HEK293 (cell line): ENCODE data around the gene TMPRSS7.

Experiments
- CTCF ChIA-PET: fragments of 350-600 bp; formaldehyde crosslinking; extraction: SDS; loops from one replicate; lab custom pipeline; 2021; ENCODE audit warnings: antibody characterized with exemption; lab: Yijun Ruan, JAX
- POLR2A ChIA-PET: fragments of 300-600 bp; formaldehyde crosslinking; extraction: SDS; loops from one replicate; lab custom pipeline; 2020; ENCODE audit warnings: antibody characterized with exemption, inconsistent platforms; lab: Yijun Ruan, JAX
- H3K27ac ChIP-seq: fragments of 200-500 bp; sonication (Bioruptor generic); 2 replicates; pipeline ENCODE4 v1.5.1; 2014; ENCODE audit warnings: low read depth, low read length, control low read depth, inconsistent platforms; ENCODE audit errors: extremely low read depth
- H3K36me3 ChIP-seq, 2 experiments: fragments of 200-500 bp in 1 of 2; sonication (Bioruptor generic) in 1 of 2; 1 replicate in 1 of 2; 2 replicates in 1 of 2; pipeline ENCODE4 v1.5.1; 2014 to 2017; ENCODE audit warnings: inconsistent platforms in 2 of 2, low read length in 2 of 2; ENCODE audit not compliant: control insufficient read depth in 2 of 2, insufficient read depth in 1 of 2
- H3K4me1 ChIP-seq: fragments of 200-500 bp; sonication (Bioruptor generic); 2 replicates; pipeline ENCODE4 v1.5.1; 2014; ENCODE audit warnings: mild to moderate bottlenecking, low read length, inconsistent platforms; ENCODE audit not compliant: control insufficient read depth, insufficient read depth
- H3K4me3 ChIP-seq: 2 replicates; pipeline ENCODE4 v1.5.1; 2011; ENCODE audit warnings: low read depth, mild to moderate bottlenecking, control low read depth, low read length, moderate library complexity
- H3K9me3 ChIP-seq: fragments of 200-500 bp; sonication (Bioruptor generic); 2 replicates; pipeline ENCODE4 v1.5.1; 2014; ENCODE audit warnings: low read depth, low read length, inconsistent platforms; ENCODE audit not compliant: control insufficient read depth, insufficient read depth
- BCL11A ChIP-seq: fragments of 450-650 bp; formaldehyde crosslinking; IDR thresholded peaks from 2 replicates; pipeline ENCODE4 v1.5.1; 2016; ENCODE audit warnings: low read depth, missing biosample characterization, missing genetic modification characterization
- BCL11B ChIP-seq: fragments of 450-650 bp; formaldehyde crosslinking; IDR thresholded peaks from 2 replicates; pipeline ENCODE4 v1.5.1; 2016; ENCODE audit warnings: low read depth, missing biosample characterization, missing genetic modification characterization
- ELK4 ChIP-seq: IDR thresholded peaks from 2 replicates; pipeline ENCODE4 v1.6.1; 2011; ENCODE audit warnings: mild to moderate bottlenecking, low read depth, low read length, borderline replicate concordance
- GLI2 ChIP-seq: fragments of 450-650 bp; formaldehyde crosslinking; IDR thresholded peaks from 2 replicates; pipeline ENCODE4; 2017; ENCODE audit warnings: missing biosample characterization, missing genetic modification characterization, low read depth, borderline replicate concordance
- GLIS1 ChIP-seq: fragments of 450-650 bp; formaldehyde crosslinking; IDR thresholded peaks from 2 replicates; pipeline ENCODE4 v1.5.1; 2016; ENCODE audit warnings: missing biosample characterization, missing genetic modification characterization
- IKZF3 ChIP-seq: fragments of 450-650 bp; IDR thresholded peaks from 2 replicates; pipeline ENCODE4 v1.5.0; 2018; ENCODE audit warnings: missing biosample characterization, mild to moderate bottlenecking, missing genetic modification characterization, moderate library complexity
- INSM2 ChIP-seq: fragments of 450-650 bp; formaldehyde crosslinking; IDR thresholded peaks from 2 replicates; pipeline ENCODE4 v1.5.1; 2016; ENCODE audit warnings: missing biosample characterization, missing genetic modification characterization
- MZF1 ChIP-seq: fragments of 450-650 bp; formaldehyde crosslinking; IDR thresholded peaks from 2 replicates; pipeline ENCODE4 v1.5.1; 2017; ENCODE audit warnings: missing biosample characterization, missing genetic modification characterization, borderline replicate concordance
- OSR2 ChIP-seq: fragments of 450-650 bp; formaldehyde crosslinking; IDR thresholded peaks from 2 replicates; pipeline ENCODE4 v1.5.1; 2016; ENCODE audit warnings: missing biosample characterization, missing genetic modification characterization
- PRDM1 ChIP-seq: fragments of 450-650 bp; formaldehyde crosslinking; IDR thresholded peaks from 2 replicates; pipeline ENCODE4; 2016; ENCODE audit warnings: missing biosample characterization, missing genetic modification characterization
- ZBTB7A ChIP-seq: fragments of 450-650 bp; formaldehyde crosslinking; IDR thresholded peaks from 2 replicates; pipeline ENCODE4 v1.5.1; 2016; ENCODE audit warnings: low read depth, missing biosample characterization, missing genetic modification characterization
- ZFP3 ChIP-seq: fragments of 450-650 bp; formaldehyde crosslinking; IDR thresholded peaks from 2 replicates; pipeline ENCODE4 v1.5.1; 2016; ENCODE audit warnings: low read depth, missing biosample characterization, missing genetic modification characterization
- ZFP69B ChIP-seq: fragments of 450-650 bp; formaldehyde crosslinking; IDR thresholded peaks from 2 replicates; pipeline ENCODE4 v1.5.1; 2016; ENCODE audit warnings: missing biosample characterization, missing genetic modification characterization
- ZIC2 ChIP-seq: fragments of 450-650 bp; formaldehyde crosslinking; IDR thresholded peaks from 2 replicates; pipeline ENCODE4 v1.5.1; 2016; ENCODE audit warnings: missing biosample characterization, missing genetic modification characterization
- ZNF174 ChIP-seq: fragments of 450-650 bp; formaldehyde crosslinking; IDR thresholded peaks from 2 replicates; pipeline ENCODE4 v1.5.0; 2017; ENCODE audit warnings: missing biosample characterization, mild to moderate bottlenecking, missing genetic modification characterization
- ZNF184 ChIP-seq: fragments of 450-650 bp; IDR thresholded peaks from 2 replicates; pipeline ENCODE4 v1.5.1; 2018; ENCODE audit warnings: missing biosample characterization, mild to moderate bottlenecking, missing genetic modification characterization
- ZNF214 ChIP-seq: fragments of 450-650 bp; formaldehyde crosslinking; IDR thresholded peaks from 2 replicates; pipeline ENCODE4 v1.5.1; 2017; ENCODE audit warnings: missing biosample characterization, mild to moderate bottlenecking, missing genetic modification characterization, borderline replicate concordance
- ZNF292 ChIP-seq: fragments of 450-650 bp; formaldehyde crosslinking; IDR thresholded peaks from 2 replicates; pipeline ENCODE4 v1.5.1; 2016; ENCODE audit warnings: low read depth, missing biosample characterization, missing genetic modification characterization, borderline replicate concordance
- ZNF423 ChIP-seq: fragments of 450-650 bp; formaldehyde crosslinking; IDR thresholded peaks from 2 replicates; pipeline ENCODE4 v1.5.1; 2016; ENCODE audit warnings: missing biosample characterization, missing genetic modification characterization
- ZNF513 ChIP-seq: fragments of 450-650 bp; IDR thresholded peaks from 2 replicates; pipeline ENCODE4 v1.5.1; 2018; ENCODE audit warnings: missing biosample characterization, missing genetic modification characterization
- ZNF549 ChIP-seq: fragments of 450-650 bp; IDR thresholded peaks from 2 replicates; pipeline ENCODE4 v1.5.1; 2018; ENCODE audit warnings: missing biosample characterization, missing genetic modification characterization, mild to moderate bottlenecking, inconsistent platforms, moderate library complexity
- ZNF621 ChIP-seq: fragments of 450-650 bp; formaldehyde crosslinking; IDR thresholded peaks from 2 replicates; pipeline ENCODE4 v1.5.1; 2017; ENCODE audit warnings: missing biosample characterization, missing genetic modification characterization
- ZNF626 ChIP-seq: fragments of 450-650 bp; sonication (Bioruptor Pico); formaldehyde crosslinking; IDR thresholded peaks from 2 replicates; pipeline ENCODE4 v1.5.1; 2018; ENCODE audit warnings: missing biosample characterization, missing genetic modification characterization, inconsistent platforms
- ZNF639 ChIP-seq: fragments of 450-650 bp; formaldehyde crosslinking; IDR thresholded peaks from 2 replicates; pipeline ENCODE4 v1.5.1; 2016; ENCODE audit warnings: missing biosample characterization, missing genetic modification characterization
- ZNF658 ChIP-seq: fragments of 450-650 bp; formaldehyde crosslinking; IDR thresholded peaks from 2 replicates; pipeline ENCODE4; 2016; ENCODE audit warnings: missing biosample characterization, missing genetic modification characterization
- ZNF660 ChIP-seq: fragments of 450-650 bp; IDR thresholded peaks from 2 replicates; pipeline ENCODE4 v1.5.1; 2018; ENCODE audit warnings: missing biosample characterization, mild to moderate bottlenecking, missing genetic modification characterization

The TMPRSS7 gene

GRCh38 chr3:112000367-112000771 lies 34.2 kb upstream of the TMPRSS7 start:
- Histone ChIP-seq H3K4me3 (no peak overlapping the region), H3K36me3 (no peaks in the 10 kb centered on the region), H3K4me1 (no peaks in the 10 kb centered on the region), H3K27ac (no peak overlapping the region), H3K9me3 (no peaks in the 10 kb centered on the region)
- CTCF ChIA-PET = interaction anchor here (1.8 to 2.0 kb wide), 2 partner anchors 11 to 13 kb away, joined by 9 to 13 read pairs; no protein-coding TSS in a partner anchor
- TF ChIP-seq ZNF214 (tag by site-specific recombination) (no peak), ZNF549 (no peak), BCL11A (no peak), GLI2 (tag by site-specific recombination) (no peak), ZNF626 (tag by site-specific recombination) (no peak), IKZF3 (tag by site-specific recombination) (no peak), ZNF660 (tag by site-specific recombination) (no peak), PRDM1 (tag by site-specific recombination) (no peak), ZNF658 (tag by site-specific recombination) (no peak), BCL11B (tag by site-specific recombination) (no peak), OSR2 (tag by site-specific recombination) (no peak), ZFP3 (tag by site-specific recombination) (no peak), ZFP69B (tag by site-specific recombination) (no peak), MZF1 (tag by site-specific recombination) (no peak), GLIS1 (no peak), ZNF513 (tag by site-specific recombination) (no peak)
- POLR2A ChIA-PET = no interaction called here

GRCh38 chr3:112000966-112001365 lies 33.6 kb upstream of the TMPRSS7 start:
- Histone ChIP-seq H3K4me3 (no peak overlapping the region), H3K4me1 (no peaks in the 10 kb centered on the region), H3K27ac (no peak overlapping the region), H3K9me3 (no peaks in the 10 kb centered on the region), H3K36me3 (no peaks in the 10 kb centered on the region)
- TF ChIP-seq ZIC2 (tag by site-specific recombination) (peak; percentile 72), ZNF621 (tag by site-specific recombination) (no peak)
- ChIA-PET CTCF (interaction anchor here (2.0 kb wide), 1 partner anchor 12 kb away, joined by 13 read pairs; no protein-coding TSS in a partner anchor), POLR2A (no interaction called here)

GRCh38 chr3:112001526-112001925 lies 33.0 kb upstream of the TMPRSS7 start:
- no peak overlapping the region for H3K27ac ChIP-seq
- no peaks in the 10 kb centered on the region for H3K36me3 ChIP-seq
- ChIA-PET CTCF (interaction anchor here (1.3 to 2.1 kb wide), 2 partner anchors 12 to 332 kb away, joined by 3 to 7 read pairs; no protein-coding TSS in a partner anchor), POLR2A (no interaction called here)
- no peak overlapping the region for H3K4me3 ChIP-seq
- TF ChIP-seq ELK4 = no peak
- no peak for TF ChIP-seq ZBTB7A
- TF ChIP-seq ZNF549 = no peak
- no peak for TF ChIP-seq ZNF292 (tag by site-specific recombination)
- no peak for TF ChIP-seq INSM2
- TF ChIP-seq ZNF423 (tag by site-specific recombination) = no peak
- TF ChIP-seq ZNF174 (tag by site-specific recombination) = no peak
- no peak for TF ChIP-seq ZNF184 (tag by site-specific recombination)
- no peak for TF ChIP-seq ZNF639
- no peaks in the 10 kb centered on the region for H3K9me3 ChIP-seq
- H3K4me1 ChIP-seq = no peaks in the 10 kb centered on the region
